ENCODE measurements around the gene ANO9.
"Not testable (repeated sequence)": the region's sequence is repeated elsewhere in the genome, so short reads cannot be mapped to it uniquely, and the experiment has no call there.

ANO9 gene

GRCh38 chr11:469684-470560 is 28.1 kb upstream of the ANO9 start:
- no peak for DNase-seq

- not testable (repeated sequence) for DNase-seq
Measured at GRCh38 chr11:469026-469683, 27.3 kb upstream of the ANO9 start.

- no peak for DNase-seq
Measured at GRCh38 chr11:468493-468892, 26.7 kb upstream of the ANO9 start.

GRCh38 chr11:468036-468435 is 26.2 kb upstream of the ANO9 start:
- DNase-seq = no peak

- DNase-seq = no peak
Measured at GRCh38 chr11:465896-466530, 24.2 kb upstream of the ANO9 start.

GRCh38 chr11:464316-464715 is 22.5 kb upstream of the ANO9 start:
- no peak for DNase-seq

- DNase-seq = no peak
Measured at GRCh38 chr11:462107-462890, 20.5 kb upstream of the ANO9 start.

GRCh38 chr11:461626-462025 is 19.8 kb upstream of the ANO9 start:
- no peak for DNase-seq

GRCh38 chr11:460331-461199 is 18.8 kb upstream of the ANO9 start:
- no peak for DNase-seq

GRCh38 chr11:459511-460220 is 17.9 kb upstream of the ANO9 start:
- no peak for DNase-seq

GRCh38 chr11:457111-457760 is 15.4 kb upstream of the ANO9 start:
- DNase-seq = no peak

GRCh38 chr11:456533-456932 is 14.7 kb upstream of the ANO9 start:
- DNase-seq = no peak

- DNase-seq = no peak
Measured at GRCh38 chr11:455566-456147, 13.8 kb upstream of the ANO9 start.

- no peak for DNase-seq
Measured at GRCh38 chr11:454801-455565, 13.2 kb upstream of the ANO9 start.

- DNase-seq = no peak
Measured at GRCh38 chr11:454043-454442, 12.2 kb upstream of the ANO9 start.

- no peak for DNase-seq
Measured at GRCh38 chr11:453564-453963, 11.8 kb upstream of the ANO9 start.

- no peak for DNase-seq
Measured at GRCh38 chr11:452916-453527, 11.2 kb upstream of the ANO9 start.

GRCh38 chr11:452203-452744 is 10.5 kb upstream of the ANO9 start:
- no peak for DNase-seq

- DNase-seq = no peak
Measured at GRCh38 chr11:451738-452137, 9.9 kb upstream of the ANO9 start.
